ENCODE measurements around the gene TMEM89.

Gene TMEM89

DNA sequence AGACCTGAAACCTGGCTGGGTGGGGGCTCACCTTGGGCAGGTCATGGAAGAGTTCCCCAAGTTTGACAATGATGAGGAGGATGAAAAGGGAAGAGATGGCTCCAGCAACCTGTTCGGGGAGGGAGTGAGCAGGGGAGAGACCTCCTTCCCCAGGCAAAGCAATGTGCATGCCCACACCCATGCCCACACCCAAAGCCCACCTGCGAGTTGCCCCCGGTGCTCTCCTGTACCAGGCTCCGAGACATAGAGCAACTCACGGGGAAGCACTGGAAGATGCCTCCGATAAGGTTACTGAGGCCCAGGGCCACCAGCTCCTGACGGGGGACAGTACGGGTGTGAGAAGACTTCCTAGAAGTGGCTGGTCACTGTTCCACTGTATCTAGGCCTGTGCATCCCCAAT lies 8.8 kb upstream of the TMEM89 start:
- H3K9ac ChIP-seq (ENCODE audit: low read length in 2 of 2) = no peak overlapping the region
- H3K4me3 ChIP-seq (ENCODE audit: low read length in 2 of 2) = no peak overlapping the region
- H3K4me1 ChIP-seq (ENCODE audit: control insufficient read depth, insufficient read depth, low read length) = peaks cover 15% of the 10 kb centered on the region
- H3K27ac ChIP-seq (ENCODE audit: low read length) = no peak overlapping the region
- H3K9me3 ChIP-seq (ENCODE audit: control insufficient read depth in 2 of 2, low read length in 2 of 2) = no peaks in the 10 kb centered on the region
- H3K27me3 ChIP-seq (ENCODE audit: control insufficient read depth in 1 of 2, insufficient read depth in 2 of 2, low read length in 2 of 2) = no peaks in the 10 kb centered on the region
- peaks cover 16 to 28% of the 10 kb centered on the region in 2 donors for H3K36me3 ChIP-seq (ENCODE audit: control insufficient read depth in 2 of 2, insufficient read depth in 2 of 2, low read length in 2 of 2)

DNA sequence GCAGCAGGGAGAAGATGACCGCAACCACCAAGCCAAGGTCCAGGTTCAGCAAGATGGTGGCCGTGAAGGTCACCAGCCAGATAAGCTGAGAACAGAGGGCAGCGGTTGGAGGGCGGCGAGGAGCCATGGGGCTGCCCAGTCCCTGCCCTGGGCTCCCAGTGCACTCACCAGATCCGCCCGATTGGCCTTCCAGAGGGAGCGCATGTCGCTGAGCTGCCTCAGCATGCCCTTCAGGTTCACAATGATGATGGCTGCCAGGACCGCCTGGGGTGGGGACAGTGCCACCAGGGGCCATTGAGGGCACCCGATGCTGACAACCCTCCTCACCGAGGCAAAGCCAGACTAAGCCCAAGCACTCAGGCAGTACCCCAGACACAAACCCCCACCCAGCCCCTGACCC lies 8.3 kb upstream of the TMEM89 start:
- H3K9ac ChIP-seq (ENCODE audit: low read length in 2 of 2) = no peak overlapping the region
- H3K27me3 ChIP-seq (ENCODE audit: control insufficient read depth in 1 of 2, insufficient read depth in 2 of 2, low read length in 2 of 2) = no peaks in the 10 kb centered on the region
- no peak overlapping the region for H3K4me3 ChIP-seq (ENCODE audit: low read length in 2 of 2)
- no peak overlapping the region for H3K27ac ChIP-seq (ENCODE audit: low read length)
- H3K36me3 ChIP-seq (ENCODE audit: control insufficient read depth in 2 of 2, insufficient read depth in 2 of 2, low read length in 2 of 2) = peaks cover 16 to 28% of the 10 kb centered on the region in 2 donors
- H3K9me3 ChIP-seq (ENCODE audit: control insufficient read depth in 2 of 2, low read length in 2 of 2) = no peaks in the 10 kb centered on the region
- peaks cover 11% of the 10 kb centered on the region for H3K4me1 ChIP-seq (ENCODE audit: control insufficient read depth, insufficient read depth, low read length)

DNA sequence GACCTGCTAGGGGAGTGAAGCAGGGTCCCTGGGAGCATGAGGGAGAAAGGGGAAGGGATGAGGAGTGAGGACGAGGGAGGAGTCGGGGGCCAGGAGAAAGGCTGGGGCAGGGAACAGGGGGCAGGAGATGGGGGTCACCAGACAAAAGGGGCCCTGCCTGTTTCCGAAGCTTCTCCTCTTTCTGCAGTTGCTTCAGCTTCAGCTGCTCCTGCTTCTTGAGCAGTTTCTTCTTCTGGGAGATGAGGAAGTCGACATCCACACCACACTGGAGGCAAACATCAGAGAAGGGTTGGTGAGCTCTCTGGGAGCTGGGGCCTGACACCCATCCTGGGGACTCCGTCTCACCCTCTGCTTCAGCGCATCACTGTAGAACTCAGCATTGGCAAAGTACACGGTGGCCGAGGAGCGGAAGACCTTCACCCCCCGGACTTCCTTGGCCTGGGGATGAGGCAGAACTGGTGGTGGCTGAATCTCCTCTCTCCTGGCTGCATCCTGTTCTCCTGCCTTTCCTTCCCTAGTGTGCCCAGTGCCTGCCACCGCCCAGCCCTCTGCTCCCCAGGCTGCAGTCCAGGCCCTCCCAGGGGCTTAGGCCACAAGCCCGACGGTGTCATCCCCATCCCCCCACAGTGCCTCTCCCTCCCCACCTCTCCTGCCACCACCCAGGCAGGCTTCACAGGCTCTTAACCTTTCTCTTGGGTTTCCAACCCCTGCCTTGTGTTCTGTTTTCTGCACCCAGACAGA lies 6.9 kb upstream of the TMEM89 start:
- Histone ChIP-seq H3K27me3 (ENCODE audit: control insufficient read depth in 1 of 2, insufficient read depth in 2 of 2, low read length in 2 of 2) (no peaks in the 10 kb centered on the region), H3K27ac (ENCODE audit: low read length) (no peak overlapping the region), H3K4me1 (ENCODE audit: control insufficient read depth, insufficient read depth, low read length) (no peaks in the 10 kb centered on the region), H3K4me3 (ENCODE audit: low read length in 2 of 2) (no peak overlapping the region), H3K9me3 (ENCODE audit: control insufficient read depth in 2 of 2, low read length in 2 of 2) (no peaks in the 10 kb centered on the region), H3K36me3 (ENCODE audit: control insufficient read depth in 2 of 2, insufficient read depth in 2 of 2, low read length in 2 of 2) (peaks cover 16 to 28% of the 10 kb centered on the region in 2 donors), H3K9ac (ENCODE audit: low read length in 2 of 2) (no peak overlapping the region)

DNA sequence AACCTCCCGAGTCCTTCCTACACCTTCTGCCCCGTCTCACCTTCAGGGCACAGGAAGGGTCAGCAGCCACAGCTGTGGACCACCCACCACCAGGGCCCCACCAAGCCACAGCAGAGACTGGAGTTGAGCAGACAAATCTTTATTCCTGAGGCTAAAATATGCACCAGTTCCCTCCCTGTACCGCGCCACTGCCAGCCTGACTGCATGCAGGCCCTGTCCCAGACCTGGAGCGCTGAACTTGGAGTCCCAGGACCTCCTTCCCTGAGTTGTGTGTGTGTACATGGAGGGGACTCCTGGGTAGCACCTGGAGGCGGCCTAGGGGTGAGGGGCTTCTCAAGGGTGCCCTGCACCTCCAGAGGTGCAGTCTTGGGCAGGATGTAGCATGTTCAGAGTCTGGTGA lies 4.0 kb upstream of the TMEM89 start:
- Histone ChIP-seq H3K36me3 (ENCODE audit: control insufficient read depth in 2 of 2, insufficient read depth in 2 of 2, low read length in 2 of 2) (peaks cover 8 to 13% of the 10 kb centered on the region in 2 donors), H3K9me3 (ENCODE audit: control insufficient read depth in 2 of 2, low read length in 2 of 2) (no peaks in the 10 kb centered on the region), H3K27ac (ENCODE audit: low read length) (no peak overlapping the region), H3K9ac (ENCODE audit: low read length in 2 of 2) (no peak overlapping the region), H3K4me1 (ENCODE audit: control insufficient read depth, insufficient read depth, low read length) (no peaks in the 10 kb centered on the region), H3K4me3 (ENCODE audit: low read length in 2 of 2) (no peak overlapping the region), H3K27me3 (ENCODE audit: control insufficient read depth in 1 of 2, insufficient read depth in 2 of 2, low read length in 2 of 2) (no peaks in the 10 kb centered on the region)

DNA sequence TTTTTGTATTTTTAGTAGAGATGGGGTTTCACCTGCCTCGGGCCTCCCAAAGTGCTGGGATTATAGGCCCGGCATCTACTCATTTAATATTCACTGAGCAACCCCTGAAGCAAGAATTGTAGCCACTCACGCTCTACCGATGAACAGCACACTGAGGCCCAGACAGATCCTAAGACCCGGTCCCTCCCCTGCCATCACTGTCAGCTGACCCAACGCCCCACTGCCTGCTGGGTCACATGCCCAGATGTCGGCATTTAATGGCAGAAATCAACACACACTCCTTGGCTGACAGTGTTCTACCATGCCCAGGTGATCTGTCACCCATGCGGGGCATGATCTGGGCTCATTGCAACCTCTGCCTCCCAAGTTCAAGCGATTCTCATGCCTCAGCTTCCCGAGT lies 3.2 kb upstream of the TMEM89 start:
- no peaks in the 10 kb centered on the region for H3K27me3 ChIP-seq (ENCODE audit: control insufficient read depth in 1 of 2, insufficient read depth in 2 of 2, low read length in 2 of 2)
- H3K4me1 ChIP-seq (ENCODE audit: control insufficient read depth, insufficient read depth, low read length) = no peaks in the 10 kb centered on the region
- no peak overlapping the region for H3K9ac ChIP-seq (ENCODE audit: low read length in 2 of 2)
- H3K9me3 ChIP-seq (ENCODE audit: control insufficient read depth in 2 of 2, low read length in 2 of 2) = no peaks in the 10 kb centered on the region
- peaks cover 4 to 10% of the 10 kb centered on the region in 2 donors for H3K36me3 ChIP-seq (ENCODE audit: control insufficient read depth in 2 of 2, insufficient read depth in 2 of 2, low read length in 2 of 2)
- no peak overlapping the region for H3K4me3 ChIP-seq (ENCODE audit: low read length in 2 of 2)
- H3K27ac ChIP-seq (ENCODE audit: low read length) = no peak overlapping the region

DNA sequence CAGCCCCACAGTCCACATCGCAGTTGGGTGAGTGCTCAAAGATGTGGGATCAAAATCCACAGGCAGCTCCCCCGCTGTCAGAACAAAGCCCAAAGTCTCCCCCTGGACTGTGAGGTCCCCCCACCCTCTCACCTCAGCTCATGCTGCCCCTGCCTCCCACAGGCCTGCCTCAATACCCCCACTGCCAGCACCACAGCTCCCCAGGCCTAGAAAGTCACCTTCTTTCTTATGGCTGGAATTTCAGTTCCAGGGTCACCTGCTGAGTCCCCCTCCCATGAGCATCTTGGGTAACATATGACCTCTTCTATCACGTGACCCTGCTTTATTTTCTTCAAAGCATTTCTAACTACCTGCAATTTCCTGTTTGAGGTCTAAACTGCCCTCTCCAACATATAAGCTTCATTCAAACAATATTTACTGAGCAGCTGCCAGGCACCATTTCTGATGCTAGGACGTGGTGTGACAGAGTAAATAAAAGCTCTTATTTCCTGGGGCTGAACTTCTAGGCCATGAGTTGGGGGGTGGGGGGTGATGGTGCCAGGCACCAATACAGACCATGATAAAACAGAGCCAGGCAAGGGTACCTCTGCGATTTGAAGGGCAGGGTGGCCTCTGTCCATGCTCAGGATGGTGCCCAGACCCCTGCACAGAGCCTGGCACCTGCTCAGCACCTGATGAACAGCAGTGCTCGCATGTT lies 2.4 kb upstream of the TMEM89 start:
- peaks cover 4 to 10% of the 10 kb centered on the region in 2 donors for H3K36me3 ChIP-seq (ENCODE audit: control insufficient read depth in 2 of 2, insufficient read depth in 2 of 2, low read length in 2 of 2)

DNA sequence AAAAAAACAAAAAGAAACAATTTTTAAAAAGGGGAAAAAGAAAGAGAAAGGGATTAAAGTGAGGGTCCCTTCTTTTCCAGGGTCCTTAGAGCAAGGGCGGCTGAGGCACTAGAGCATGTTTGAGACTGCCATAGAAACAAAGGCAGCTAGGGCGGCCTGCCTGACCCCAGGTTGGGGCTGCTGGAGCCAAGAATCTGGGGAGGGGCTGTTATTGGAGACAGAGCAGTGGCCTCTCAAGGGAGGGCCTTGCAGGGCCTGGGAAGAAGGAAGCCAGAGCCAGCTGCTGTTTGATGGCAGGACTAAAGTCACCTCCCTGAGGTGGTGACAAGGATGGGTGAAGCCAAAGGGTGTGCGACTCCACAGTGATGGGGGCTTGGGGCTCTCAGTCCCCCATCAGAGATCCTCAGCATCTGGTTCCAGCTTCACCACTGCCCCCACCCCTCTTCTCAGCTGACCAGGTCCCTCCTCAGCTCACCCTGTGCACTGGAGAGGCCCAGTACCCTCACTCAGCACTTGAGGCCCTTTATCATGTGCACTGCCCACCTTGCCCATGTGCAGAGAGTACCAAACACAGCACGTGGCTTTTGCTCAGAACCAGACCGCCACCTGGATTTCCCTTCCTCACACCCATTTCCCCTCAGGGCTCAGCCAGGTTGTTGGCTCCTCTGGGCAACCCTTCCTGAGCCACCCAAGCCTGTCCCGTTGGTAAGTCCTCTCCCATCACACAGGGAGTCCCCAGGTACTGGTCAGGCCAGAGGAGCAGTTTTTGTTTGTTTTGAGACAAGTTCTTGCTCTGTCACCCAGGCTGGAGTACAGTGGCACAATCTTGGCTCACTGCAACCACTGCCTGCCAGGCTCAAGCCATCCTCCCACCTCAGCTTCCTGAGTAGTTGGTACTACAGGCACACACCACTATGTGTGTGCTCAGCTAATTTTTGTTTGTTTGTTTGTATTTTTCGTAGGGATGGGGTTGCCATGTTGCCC lies 1.7 kb downstream of the TMEM89 start:
- H3K9ac ChIP-seq (ENCODE audit: low read length in 2 of 2) = no peak overlapping the region
- H3K27me3 ChIP-seq (ENCODE audit: control insufficient read depth in 1 of 2, insufficient read depth in 2 of 2, low read length in 2 of 2) = no peaks in the 10 kb centered on the region
- no peaks in the 10 kb centered on the region for H3K4me1 ChIP-seq (ENCODE audit: control insufficient read depth, insufficient read depth, low read length)
- H3K27ac ChIP-seq (ENCODE audit: low read length) = no peak overlapping the region
- H3K4me3 ChIP-seq (ENCODE audit: low read length in 2 of 2) = no peak overlapping the region
- H3K36me3 ChIP-seq (ENCODE audit: control insufficient read depth in 2 of 2, insufficient read depth in 2 of 2, low read length in 2 of 2) = no peaks in the 10 kb centered on the region
- H3K9me3 ChIP-seq (ENCODE audit: control insufficient read depth in 2 of 2, low read length in 2 of 2) = peaks cover 0 to 6% of the 10 kb centered on the region in 2 donors

More for the DNA sequence above, 2.4 kb upstream of the TMEM89 start:
- no peak overlapping the region for H3K4me3 ChIP-seq (ENCODE audit: low read length in 2 of 2)
- H3K9ac ChIP-seq (ENCODE audit: low read length in 2 of 2) = no peak overlapping the region
- H3K27ac ChIP-seq (ENCODE audit: low read length) = no peak overlapping the region
- H3K4me1 ChIP-seq (ENCODE audit: control insufficient read depth, insufficient read depth, low read length) = no peaks in the 10 kb centered on the region
- H3K27me3 ChIP-seq (ENCODE audit: control insufficient read depth in 1 of 2, insufficient read depth in 2 of 2, low read length in 2 of 2) = no peaks in the 10 kb centered on the region
- no peaks in the 10 kb centered on the region for H3K9me3 ChIP-seq (ENCODE audit: control insufficient read depth in 2 of 2, low read length in 2 of 2)

DNA sequence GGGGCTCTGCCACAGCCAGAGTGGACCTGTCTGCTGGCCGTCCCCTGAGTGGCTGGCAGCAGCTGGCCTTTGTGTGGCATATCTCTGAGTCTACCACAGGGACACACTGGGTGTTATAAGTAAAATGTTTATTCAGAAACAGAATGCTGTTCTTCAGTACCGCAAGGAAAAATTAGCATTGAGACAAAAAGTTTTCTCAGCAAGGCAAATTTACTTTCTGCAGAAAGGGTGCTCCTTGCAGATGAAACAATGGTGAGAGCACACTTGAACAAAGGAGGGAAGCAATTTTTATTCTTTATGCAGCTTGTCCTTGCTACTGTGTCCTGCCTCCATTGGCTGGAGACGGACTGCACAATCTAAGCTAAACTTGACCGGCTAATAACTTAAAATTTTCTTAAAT lies 4.0 kb downstream of the TMEM89 start:
- Histone ChIP-seq H3K27me3 (ENCODE audit: control insufficient read depth in 1 of 2, insufficient read depth in 2 of 2, low read length in 2 of 2) (no peaks in the 10 kb centered on the region), H3K4me3 (ENCODE audit: low read length in 2 of 2) (no peak overlapping the region), H3K9ac (ENCODE audit: low read length in 2 of 2) (no peak overlapping the region), H3K9me3 (ENCODE audit: control insufficient read depth in 2 of 2, low read length in 2 of 2) (peaks cover 0 to 6% of the 10 kb centered on the region in 2 donors), H3K27ac (ENCODE audit: low read length) (no peak overlapping the region), H3K36me3 (ENCODE audit: control insufficient read depth in 2 of 2, insufficient read depth in 2 of 2, low read length in 2 of 2) (no peaks in the 10 kb centered on the region), H3K4me1 (ENCODE audit: control insufficient read depth, insufficient read depth, low read length) (no peaks in the 10 kb centered on the region)

DNA sequence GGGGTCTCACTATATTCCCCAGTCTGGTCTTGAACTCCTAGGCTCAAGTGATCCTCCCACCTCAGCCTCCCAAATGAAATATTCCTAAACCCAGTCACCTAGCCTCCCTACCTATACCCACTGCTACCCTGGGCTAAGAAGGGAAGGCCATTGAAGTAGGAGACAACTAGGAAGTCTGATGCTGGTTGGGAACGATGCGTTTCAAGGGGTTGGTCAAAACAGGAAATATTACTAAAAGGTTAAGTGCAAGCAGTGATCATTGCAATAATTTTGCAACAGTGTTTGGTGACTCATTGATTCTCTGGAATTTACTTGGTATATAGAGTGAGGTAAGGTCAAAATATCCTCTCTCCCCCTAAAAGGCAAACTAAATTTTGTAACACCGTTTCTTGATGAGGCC lies 7.5 kb downstream of the TMEM89 start:
- H3K4me3 ChIP-seq (ENCODE audit: low read length in 2 of 2) = no peak overlapping the region
- no peak overlapping the region for H3K9ac ChIP-seq (ENCODE audit: low read length in 2 of 2)
- H3K36me3 ChIP-seq (ENCODE audit: control insufficient read depth in 2 of 2, insufficient read depth in 2 of 2, low read length in 2 of 2) = no peaks in the 10 kb centered on the region
- H3K27ac ChIP-seq (ENCODE audit: low read length) = no peak overlapping the region
- no peaks in the 10 kb centered on the region for H3K27me3 ChIP-seq (ENCODE audit: control insufficient read depth in 1 of 2, insufficient read depth in 2 of 2, low read length in 2 of 2)
- H3K9me3 ChIP-seq (ENCODE audit: control insufficient read depth in 2 of 2, low read length in 2 of 2) = peaks cover 0 to 6% of the 10 kb centered on the region in 2 donors
- H3K4me1 ChIP-seq (ENCODE audit: control insufficient read depth, insufficient read depth, low read length) = peaks cover 3% of the 10 kb centered on the region

DNA sequence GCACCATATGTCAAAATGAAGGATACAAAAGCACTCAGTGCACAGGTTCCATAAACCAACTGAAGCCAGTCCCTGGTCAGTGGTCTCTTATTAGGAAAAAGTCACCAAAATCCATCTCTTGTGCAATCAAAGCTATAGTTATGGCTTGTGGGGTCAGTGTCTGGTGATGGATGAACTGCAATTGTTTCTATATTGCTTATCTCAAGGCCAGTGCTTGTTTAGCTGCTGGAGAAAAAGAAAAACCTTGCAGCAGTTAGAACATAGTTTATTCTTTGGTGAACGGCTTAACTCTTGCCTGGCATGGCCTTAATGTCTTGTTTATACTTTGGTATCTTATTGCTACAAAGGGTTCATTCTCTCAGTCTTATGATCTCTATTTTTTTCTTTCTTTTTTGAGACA lies 9.3 kb downstream of the TMEM89 start:
- H3K4me1 ChIP-seq (ENCODE audit: control insufficient read depth, insufficient read depth, low read length) = peaks cover 16% of the 10 kb centered on the region
- no peaks in the 10 kb centered on the region for H3K36me3 ChIP-seq (ENCODE audit: control insufficient read depth in 2 of 2, insufficient read depth in 2 of 2, low read length in 2 of 2)
- no peak overlapping the region for H3K27ac ChIP-seq (ENCODE audit: low read length)
- H3K27me3 ChIP-seq (ENCODE audit: control insufficient read depth in 1 of 2, insufficient read depth in 2 of 2, low read length in 2 of 2) = no peaks in the 10 kb centered on the region
- H3K4me3 ChIP-seq (ENCODE audit: low read length in 2 of 2) = no peak overlapping the region
- H3K9ac ChIP-seq (ENCODE audit: low read length in 2 of 2) = no peak overlapping the region
- peaks cover 0 to 4% of the 10 kb centered on the region in 2 donors for H3K9me3 ChIP-seq (ENCODE audit: control insufficient read depth in 2 of 2, low read length in 2 of 2)
